Measurements from ENCODE around the gene HPCAL1. TPM values are rescaled to one million over a fixed set of nuclear protein-coding genes. Genes with fewer than 3 reads are reported as not detected.

The HPCAL1 gene
- total RNA-seq, 1 donor from 2014 or later: 9.0 TPM

GRCh38 chr2:10380048-10380926, 77.6 kb downstream of the HPCAL1 start:
- DNase-seq (ENCODE audit: low read depth) (no peak), FAIRE-seq (no peak)
- TF ChIP-seq CTCF (IDR thresholded peaks at IDR 0.05; ENCODE audit: insufficient read depth, low read length, severe bottlenecking): no peak
- Histone ChIP-seq H3K4me3 (ENCODE audit: low read depth, low read length) (no peak overlapping the region), H3K36me3 (ENCODE audit: control insufficient read depth, insufficient read depth, low read length) (no peaks in the 10 kb centered on the region), H3K27me3 (ENCODE audit: control insufficient read depth, insufficient read depth, low read length) (no peaks in the 10 kb centered on the region)

GRCh38 chr2:10381997-10382353, 79.3 kb downstream of the HPCAL1 start:
- TF ChIP-seq CTCF (IDR thresholded peaks at IDR 0.05; ENCODE audit: insufficient read depth, low read length, severe bottlenecking): no peak
- Histone ChIP-seq H3K4me3 (ENCODE audit: low read depth, low read length) (no peak overlapping the region), H3K36me3 (ENCODE audit: control insufficient read depth, insufficient read depth, low read length) (no peaks in the 10 kb centered on the region), H3K27me3 (ENCODE audit: control insufficient read depth, insufficient read depth, low read length) (no peaks in the 10 kb centered on the region)
- DNase-seq (ENCODE audit: low read depth) (no peak), FAIRE-seq (no peak)

GRCh38 chr2:10382354-10383061, 79.8 kb downstream of the HPCAL1 start:
- TF ChIP-seq CTCF (IDR thresholded peaks at IDR 0.05; ENCODE audit: insufficient read depth, low read length, severe bottlenecking): no peak
- FAIRE-seq: no peak
- no peaks in the 10 kb centered on the region for H3K36me3 ChIP-seq (ENCODE audit: control insufficient read depth, insufficient read depth, low read length)
- no peak for DNase-seq (ENCODE audit: low read depth)
- no peaks in the 10 kb centered on the region for H3K27me3 ChIP-seq (ENCODE audit: control insufficient read depth, insufficient read depth, low read length)
- H3K4me3 ChIP-seq (ENCODE audit: low read depth, low read length): no peak overlapping the region

- Histone ChIP-seq H3K36me3 (ENCODE audit: control insufficient read depth, insufficient read depth, low read length) (no peaks in the 10 kb centered on the region), H3K4me3 (ENCODE audit: low read depth, low read length) (no peak overlapping the region), H3K27me3 (ENCODE audit: control insufficient read depth, insufficient read depth, low read length) (no peaks in the 10 kb centered on the region)
- DNase-seq (ENCODE audit: low read depth) (no peak), FAIRE-seq (no peak)
- no peak for TF ChIP-seq CTCF (IDR thresholded peaks at IDR 0.05; ENCODE audit: insufficient read depth, low read length, severe bottlenecking)
Measured at GRCh38 chr2:10383960-10384734, 81.4 kb downstream of the HPCAL1 start.

- Histone ChIP-seq H3K36me3 (ENCODE audit: control insufficient read depth, insufficient read depth, low read length) (no peaks in the 10 kb centered on the region), H3K4me3 (ENCODE audit: low read depth, low read length) (no peak overlapping the region), H3K27me3 (ENCODE audit: control insufficient read depth, insufficient read depth, low read length) (no peaks in the 10 kb centered on the region)
- no peak for TF ChIP-seq CTCF (IDR thresholded peaks at IDR 0.05; ENCODE audit: insufficient read depth, low read length, severe bottlenecking)
- DNase-seq (ENCODE audit: low read depth): no peak
- FAIRE-seq: no peak
Measured at GRCh38 chr2:10385501-10385900, 82.8 kb downstream of the HPCAL1 start.

Measured in bronchial epithelial cell (primary cell).